ENCODE measurements around the gene ZNF366.
"Not testable (repeated sequence)": the region's sequence is repeated elsewhere in the genome, so short reads cannot be mapped to it uniquely, and the experiment has no call there.

The ZNF366 gene

GRCh38 chr5:72407078-72407477 lies 100.1 kb downstream of the ZNF366 start:
- Histone ChIP-seq H3K27ac (ENCODE audit: low read depth, low read length, severe bottlenecking) (no peak overlapping the region), H3K36me3 (ENCODE audit: control insufficient read depth, insufficient read depth, low read length) (no peaks in the 10 kb centered on the region), H3K4me3 (ENCODE audit: extremely low read depth, insufficient read depth, low read length, poor library complexity, severe bottlenecking) (no peak overlapping the region), H3K4me1 (ENCODE audit: control insufficient read depth, insufficient read depth, low read length, poor library complexity, severe bottlenecking) (peaks cover 4% of the 10 kb centered on the region), H3K9me3 (ENCODE audit: control insufficient read depth, low read length) (peaks cover 15% of the 10 kb centered on the region)
- WGBS, 2 experiments (ENCODE audit: insufficient coverage in 2 of 2) = 88 to 92% methylated on average over 1 of the region's 3 CpGs

- WGBS, 2 experiments (ENCODE audit: insufficient coverage in 2 of 2) = 90 to 100% methylated on average over 1 to 2 of the region's 3 CpGs
- H3K4me3 ChIP-seq (ENCODE audit: extremely low read depth, insufficient read depth, low read length, poor library complexity, severe bottlenecking); H3K36me3 ChIP-seq (ENCODE audit: control insufficient read depth, insufficient read depth, low read length); H3K4me1 ChIP-seq (ENCODE audit: control insufficient read depth, insufficient read depth, low read length, poor library complexity, severe bottlenecking); H3K27ac ChIP-seq (ENCODE audit: low read depth, low read length, severe bottlenecking): not testable (repeated sequence)
- peaks cover 36% of the 10 kb centered on the region for H3K9me3 ChIP-seq (ENCODE audit: control insufficient read depth, low read length)
Observed at GRCh38 chr5:72404771-72405170, 102.4 kb downstream of the ZNF366 start.

- Histone ChIP-seq H3K4me3 (ENCODE audit: extremely low read depth, insufficient read depth, low read length, poor library complexity, severe bottlenecking) (no peak overlapping the region), H3K27ac (ENCODE audit: low read depth, low read length, severe bottlenecking) (no peak overlapping the region), H3K4me1 (ENCODE audit: control insufficient read depth, insufficient read depth, low read length, poor library complexity, severe bottlenecking) (no peaks in the 10 kb centered on the region), H3K36me3 (ENCODE audit: control insufficient read depth, insufficient read depth, low read length) (no peaks in the 10 kb centered on the region), H3K9me3 (ENCODE audit: control insufficient read depth, low read length) (peaks cover 36% of the 10 kb centered on the region)
- 61% methylated on average over 3 of the region's 4 CpGs for WGBS, 2 experiments (ENCODE audit: insufficient coverage in 2 of 2)
Observed at GRCh38 chr5:72402959-72403628, 104.1 kb downstream of the ZNF366 start.

- H3K4me1 ChIP-seq (ENCODE audit: control insufficient read depth, insufficient read depth, low read length, poor library complexity, severe bottlenecking) = no peaks in the 10 kb centered on the region
- H3K27ac ChIP-seq (ENCODE audit: low read depth, low read length, severe bottlenecking) = no peak overlapping the region
- peaks cover 36% of the 10 kb centered on the region for H3K9me3 ChIP-seq (ENCODE audit: control insufficient read depth, low read length)
- 80% methylated on average over 1 of the region's 2 CpGs; no CpG with 5 or more reads in 1 of the 2 experiments for WGBS, 2 experiments (ENCODE audit: insufficient coverage in 2 of 2)
- no peaks in the 10 kb centered on the region for H3K36me3 ChIP-seq (ENCODE audit: control insufficient read depth, insufficient read depth, low read length)
- H3K4me3 ChIP-seq (ENCODE audit: extremely low read depth, insufficient read depth, low read length, poor library complexity, severe bottlenecking) = no peak overlapping the region
Observed at GRCh38 chr5:72402381-72402890, 104.8 kb downstream of the ZNF366 start.

GRCh38 chr5:72400950-72401349 lies 106.3 kb downstream of the ZNF366 start:
- Histone ChIP-seq H3K9me3 (ENCODE audit: control insufficient read depth, low read length) (peaks cover 36% of the 10 kb centered on the region), H3K36me3 (ENCODE audit: control insufficient read depth, insufficient read depth, low read length) (no peaks in the 10 kb centered on the region), H3K4me3 (ENCODE audit: extremely low read depth, insufficient read depth, low read length, poor library complexity, severe bottlenecking) (no peak overlapping the region), H3K4me1 (ENCODE audit: control insufficient read depth, insufficient read depth, low read length, poor library complexity, severe bottlenecking) (no peaks in the 10 kb centered on the region), H3K27ac (ENCODE audit: low read depth, low read length, severe bottlenecking) (no peak overlapping the region)
- WGBS, 2 experiments (ENCODE audit: insufficient coverage in 2 of 2) = no CpG with 5 or more reads among the region's 1 CpG

- WGBS, 2 experiments (ENCODE audit: insufficient coverage in 2 of 2) = 94% methylated on average over 4 of the region's 6 CpGs; no CpG with 5 or more reads in 1 of the 2 experiments
- Histone ChIP-seq H3K27ac (ENCODE audit: low read depth, low read length, severe bottlenecking) (no peak overlapping the region), H3K36me3 (ENCODE audit: control insufficient read depth, insufficient read depth, low read length) (no peaks in the 10 kb centered on the region), H3K4me1 (ENCODE audit: control insufficient read depth, insufficient read depth, low read length, poor library complexity, severe bottlenecking) (no peaks in the 10 kb centered on the region), H3K4me3 (ENCODE audit: extremely low read depth, insufficient read depth, low read length, poor library complexity, severe bottlenecking) (no peak overlapping the region), H3K9me3 (ENCODE audit: control insufficient read depth, low read length) (peaks cover 27% of the 10 kb centered on the region)
Observed at GRCh38 chr5:72397836-72398235, 109.4 kb downstream of the ZNF366 start.

GRCh38 chr5:72394688-72395087 lies 112.5 kb downstream of the ZNF366 start:
- 80 to 83% methylated on average over 1 of the region's 2 CpGs for WGBS, 2 experiments (ENCODE audit: insufficient coverage in 2 of 2)
- no peak overlapping the region for H3K27ac ChIP-seq (ENCODE audit: low read depth, low read length, severe bottlenecking)
- no peaks in the 10 kb centered on the region for H3K36me3 ChIP-seq (ENCODE audit: control insufficient read depth, insufficient read depth, low read length)
- no peaks in the 10 kb centered on the region for H3K4me1 ChIP-seq (ENCODE audit: control insufficient read depth, insufficient read depth, low read length, poor library complexity, severe bottlenecking)
- no peaks in the 10 kb centered on the region for H3K9me3 ChIP-seq (ENCODE audit: control insufficient read depth, low read length)
- H3K4me3 ChIP-seq (ENCODE audit: extremely low read depth, insufficient read depth, low read length, poor library complexity, severe bottlenecking) = no peak overlapping the region

GRCh38 chr5:72393052-72393451 lies 114.2 kb downstream of the ZNF366 start:
- Histone ChIP-seq H3K27ac (ENCODE audit: low read depth, low read length, severe bottlenecking) (no peak overlapping the region), H3K36me3 (ENCODE audit: control insufficient read depth, insufficient read depth, low read length) (no peaks in the 10 kb centered on the region), H3K4me3 (ENCODE audit: extremely low read depth, insufficient read depth, low read length, poor library complexity, severe bottlenecking) (no peak overlapping the region), H3K9me3 (ENCODE audit: control insufficient read depth, low read length) (no peaks in the 10 kb centered on the region), H3K4me1 (ENCODE audit: control insufficient read depth, insufficient read depth, low read length, poor library complexity, severe bottlenecking) (peaks cover 5% of the 10 kb centered on the region)
